Bone marrow (tissue), 2 donors: ENCODE data around the gene ZNF121.

Source experiments
- DNase-seq, 2 donors: peaks; one replicate each; lab custom pipeline; 2025; lab: John Stamatoyannopoulos, UW

Gene ZNF121

GRCh38 chr19:9538183-9539058, 45.9 kb downstream of the ZNF121 start, which contains the start of gene ZNF426:
Gene ZNF426 (minus strand): TSS chr19:9538645. CDS start chr19:9536232, 2,413 bp downstream.
- peak; percentile 60 to 73 for DNase-seq

DNA sequence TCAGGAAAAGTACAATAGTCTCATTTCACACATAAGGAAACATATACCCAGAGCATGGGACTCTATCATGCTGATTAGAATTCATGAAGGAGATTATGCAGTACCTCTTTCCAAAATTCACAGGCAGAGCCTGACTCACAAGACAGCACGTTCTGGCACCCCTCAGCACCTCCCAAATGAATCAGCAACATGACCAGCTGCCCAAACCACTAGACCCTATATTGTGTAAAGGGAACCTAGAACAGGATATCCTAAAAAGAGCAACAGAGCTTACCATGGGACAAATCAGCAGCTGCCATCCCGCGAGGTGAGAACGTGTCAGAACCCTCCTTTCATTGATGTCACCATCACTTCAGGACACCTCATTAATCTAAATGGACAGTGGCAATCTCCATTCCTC, 48.4 kb downstream of the ZNF121 start:
- no peak for DNase-seq

GRCh38 chr19:9531933-9532332, 52.4 kb downstream of the ZNF121 start:
- no peak for DNase-seq

GRCh38 chr19:9528757-9529336, 55.5 kb downstream of the ZNF121 start:
- no peak for DNase-seq

DNA sequence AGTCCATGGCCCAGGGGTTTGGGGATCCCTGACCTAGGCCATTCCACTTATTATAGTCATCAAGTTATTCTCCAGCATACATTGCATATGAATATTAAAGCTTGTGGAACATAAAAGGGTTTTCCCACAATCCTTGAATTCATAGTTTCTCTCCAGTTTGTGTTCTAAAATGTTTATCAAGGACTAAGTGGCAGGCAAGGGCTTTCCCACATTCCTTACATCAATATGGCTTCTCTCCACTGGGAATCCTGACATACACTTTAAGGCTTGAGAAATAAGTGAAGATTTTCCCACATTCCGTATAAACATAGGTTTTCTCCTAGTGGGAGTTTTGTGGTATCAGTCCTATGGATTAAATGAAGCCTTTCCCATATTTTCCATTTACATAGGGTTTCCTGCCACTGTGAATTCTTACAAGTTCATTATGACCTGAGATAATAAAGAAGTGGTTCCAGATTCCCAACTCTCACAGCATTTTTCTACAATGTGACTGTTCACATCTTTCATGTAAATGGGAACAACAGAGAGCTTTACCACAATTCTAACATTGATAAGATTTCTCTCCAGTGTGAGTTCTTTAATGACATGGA, 60.3 kb downstream of the ZNF121 start:
- no peak for DNase-seq
